K562 (cell line): ENCODE results near the gene GZF1. TPM values are rescaled to one million over a fixed set of nuclear protein-coding genes. Genes with fewer than 3 reads are reported as not detected.

ENCODE experiments used
- ATAC-seq: fragments of 200-7000 bp; cut with Tn5 transposase; 3 replicates; pipeline ENCODE4 v1.9.1; 2020; ENCODE audit warnings: moderate library complexity
- BruUV-seq: library from RNA; stranded (reverse); fragments of 400-500 nt; replicated peaks from 2 replicates; lab custom pipeline; 2021; lab: Mats Ljungman, UMichigan
- CTCF ChIA-PET: fragments of 300-600 bp; formaldehyde crosslinking; extraction: SDS; loops from one replicate; lab custom pipeline; 2021; ENCODE audit warnings: low intra/inter-chr PET ratio; lab: Yijun Ruan, JAX
- POLR2A ChIA-PET: fragments of 300-600, 350-650 bp; sonication (Branson Sonifier 250); formaldehyde crosslinking; extraction: SDS; loops from one replicate; lab custom pipeline; 2021; ENCODE audit warnings: antibody characterized with exemption, inconsistent platforms; lab: Yijun Ruan, JAX
- DNase-seq, 4 experiments: peaks; one replicate each; pipeline versions ENCODE4 v3.0.0 to v3.0.0-alpha.2; 2011 to 2018; ENCODE audit warnings: low spot score in 3 of 4, mixed read lengths in 3 of 4; ENCODE audit errors: extremely low read depth in 1 of 4
- FAIRE-seq: peaks from 2 replicates; lab custom pipeline; 2011; peaks lifted over from hg19 to GRCh38; lab: Jason Lieb, UNC
- H2AFZ ChIP-seq: 2 replicates; pipeline ENCODE4 v1.6.0; 2011; ENCODE audit warnings: low read depth, low read length, control low read depth, inconsistent platforms
- H3K27ac ChIP-seq: fragments of 200-600 bp; 3 replicates; pipeline ENCODE4 v1.8.0; 2011; ENCODE audit warnings: low read depth, mild to moderate bottlenecking, control low read depth, inconsistent platforms, low read length, moderate library complexity, mixed read lengths; ENCODE audit errors: extremely low read depth
- H3K27me3 ChIP-seq, 2 experiments: fragments of 300-600 bp in 1 of 2; 2 replicates in 1 of 2; 3 replicates in 1 of 2; pipeline versions ENCODE4 v1.6.0 to v1.8.0; 2011; ENCODE audit warnings: inconsistent platforms in 2 of 2, low read length in 2 of 2, mild to moderate bottlenecking in 1 of 2, mixed read lengths in 1 of 2, moderate library complexity in 1 of 2; ENCODE audit not compliant: control insufficient read depth in 2 of 2, insufficient read depth in 2 of 2
- H3K36me3 ChIP-seq: fragments of 300-600 bp; 3 replicates; pipeline ENCODE4 v1.8.0; 2011; ENCODE audit warnings: mild to moderate bottlenecking, low read length, inconsistent platforms; ENCODE audit not compliant: control insufficient read depth, insufficient read depth
- H3K4me1 ChIP-seq, 2 experiments: fragments of 200-600 bp in 1 of 2; replicated peaks in 1 of 2; 2 replicates in 1 of 2; 3 replicates in 1 of 2; pipeline versions ENCODE4 v1.5.1 to v1.8.0; 2011; ENCODE audit warnings: inconsistent platforms in 2 of 2, low read length in 2 of 2, mild to moderate bottlenecking in 1 of 2, mixed read lengths in 1 of 2, moderate library complexity in 1 of 2; ENCODE audit not compliant: control insufficient read depth in 2 of 2, insufficient read depth in 2 of 2
- H3K4me2 ChIP-seq: 2 replicates; pipeline ENCODE4 v1.6.1; 2011; ENCODE audit warnings: low read length, control low read depth, inconsistent platforms, mixed read lengths; ENCODE audit not compliant: insufficient read depth
- H3K4me3 ChIP-seq: fragments of 200-600 bp; sonication (generic), shearing (Covaris generic); 2 replicates; pipeline ENCODE4 v1.5.1; 2016; ENCODE audit warnings: control low read depth, inconsistent platforms
- H3K79me2 ChIP-seq: fragments of 200-600 bp; 3 replicates; pipeline ENCODE4 v1.8.0; 2011; ENCODE audit warnings: low read length, inconsistent platforms; ENCODE audit not compliant: control insufficient read depth, insufficient read depth
- H3K9ac ChIP-seq, 2 experiments: 2 replicates each; pipeline versions ENCODE4 v1.6.0 to v1.6.1; 2011; ENCODE audit warnings: low read depth in 2 of 2, low read length in 2 of 2, control low read depth in 1 of 2, inconsistent platforms in 1 of 2, mild to moderate bottlenecking in 1 of 2, mixed read lengths in 1 of 2; ENCODE audit not compliant: insufficient read depth in 1 of 2
- H3K9me1 ChIP-seq: one replicate; pipeline ENCODE4 v1.6.0; 2011; ENCODE audit warnings: inconsistent platforms, mild to moderate bottlenecking, low read length, moderate library complexity; ENCODE audit not compliant: control insufficient read depth, insufficient read depth
- H3K9me3 ChIP-seq: replicated peaks from 2 replicates; pipeline ENCODE4 v1.5.1; 2011; ENCODE audit warnings: low read depth, low read length, inconsistent platforms; ENCODE audit not compliant: control insufficient read depth, insufficient read depth
- H4K20me1 ChIP-seq: replicated peaks from 2 replicates; pipeline ENCODE4 v1.6.1; 2011; ENCODE audit warnings: low read length, inconsistent platforms, mixed read lengths; ENCODE audit not compliant: control insufficient read depth, insufficient read depth
- CBX5 ChIP-seq: IDR thresholded peaks from 2 replicates; pipeline ENCODE4 v1.6.1; 2014; ENCODE audit warnings: low read depth, borderline replicate concordance
- HNRNPL ChIP-seq: fragments of 200-400 bp; formaldehyde crosslinking; IDR thresholded peaks from 2 replicates; pipeline ENCODE4 v1.6.1; 2017; ENCODE audit warnings: low read depth, mild to moderate bottlenecking, low read length
- POLR2G ChIP-seq: fragments of 200-400 bp; formaldehyde crosslinking; IDR thresholded peaks from 2 replicates; pipeline ENCODE4 v1.6.1; 2017; ENCODE audit warnings: low read depth, mild to moderate bottlenecking, antibody characterized with exemption, low read length, moderate library complexity
- RBFOX2 ChIP-seq: fragments of 200-400 bp; formaldehyde crosslinking; IDR thresholded peaks from 2 replicates; pipeline ENCODE4 v1.6.1; 2017; ENCODE audit warnings: low read depth, mild to moderate bottlenecking, low read length, moderate library complexity
- SMAD4 ChIP-seq: fragments of 250-450 bp; sonication (Bioruptor Pico); conservative IDR thresholded peaks from 2 replicates; pipeline ENCODE4 v1.8.0; 2021; ENCODE audit warnings: inconsistent platforms, mild to moderate bottlenecking, moderate library complexity
- TCF3 ChIP-seq: sonication (generic); formaldehyde crosslinking; IDR thresholded peaks from 2 replicates; pipeline ENCODE4 v1.4.0; 2020; ENCODE audit warnings: mild to moderate bottlenecking, missing genetic modification reagents
- TFE3 ChIP-seq: fragments of 450-650 bp; formaldehyde crosslinking; IDR thresholded peaks from 2 replicates; pipeline ENCODE4 v1.4.0; 2020; ENCODE audit warnings: mild to moderate bottlenecking, mixed read lengths
- USF2 ChIP-seq: sonication (generic); formaldehyde crosslinking; IDR thresholded peaks from 2 replicates; pipeline ENCODE4 v1.5.0; 2020; ENCODE audit warnings: missing genetic modification reagents
- WGBS: fragments of 100-300 bp; shearing (Covaris generic); methylation state at CpG from one replicate; pipeline ENCODE4 v1.1.6; 2016; ENCODE audit warnings: low coverage, mixed read lengths; ENCODE audit not compliant: insufficient coverage; ENCODE audit errors: missing lambda C conversion rate; 5-methylcytosine and 5-hydroxymethylcytosine counted together
- in situ Hi-C: fragments of 300-500 bp; cut with MboI; formaldehyde crosslinking; loops from 4 replicates; pipeline ENCODE4 v1.15.0; 2018; ENCODE audit warnings: inconsistent platforms, mixed read lengths
- intact Hi-C: fragments of 100-400 bp; cut with micrococcal nuclease; formaldehyde crosslinking; loops from 2 replicates; pipeline ENCODE4 v1.14.2; 2022
- polyA plus RNA-seq, 8 experiments: library from polyadenylated mRNA; depleted of rRNA in 4 of 8; stranded (reverse) in 5 of 8; unstranded in 3 of 8; fragments of >200 nt; fragmentation: Nextera tagmentation in 2 of 8; fragmentation: Illumina TruSeq in 1 of 8; extraction: Ambion mirVana in 2 of 8; extraction: Trizol in 1 of 8; gene quantifications; 2 replicates each; pipeline versions ENCODE4 v1.2.1 to v1.2.3, GENCODE V29; 2011 to 2014; ENCODE audit warnings: inconsistent platforms in 1 of 8, missing spikeins in 1 of 8
- total RNA-seq, 7 experiments: library from RNA; depleted of rRNA in 6 of 7; stranded (reverse); fragments of >200 nt in 6 of 7; fragmentation: Illumina TruSeq in 2 of 7; extraction: Trizol in 2 of 7; gene quantifications; 2 replicates each; pipeline versions ENCODE4 v1.2.1 to v1.2.3, GENCODE V29; 2011 to 2021; ENCODE audit warnings: low replicate concordance in 1 of 7

Gene GZF1
- total and polyA plus RNA-seq, 9 of the 15 experiments (the other 6 are each of a cell fraction or from before 2014, with no cell fraction given), result 1.2 to 15.7 (median 7.4) TPM

- Histone ChIP-seq H4K20me1 (peaks cover 6% of the 10 kb centered on the region; the same call in 1 of the 2 replicates), H3K4me2 (no peak overlapping the region), H3K27me3 (no peaks in the 10 kb centered on the region), H3K27ac (no peak overlapping the region), H3K9ac (no peak overlapping the region), H3K79me2 (peaks cover 43% of the 10 kb centered on the region), H3K9me1 (no peaks in the 10 kb centered on the region), H3K4me1 (peaks cover 10 to 15% of the 10 kb centered on the region in 2 experiments; a peak in 4 of 5 replicates), H3K9me3 (no peaks in the 10 kb centered on the region)
- in situ Hi-C loops, result no loop called here
- ATAC-seq, result no peak; the same call in 2 of the 3 replicates
- FAIRE-seq, result no peak
- POLR2A ChIA-PET, result interaction anchor here (1.0 to 1.1 kb wide), 3 partner anchors 19 to 459 kb away, joined by 3 to 5 read pairs (median 3); partner anchors contain the start of gene NXT1
- CTCF ChIA-PET, result no interaction called here
- 87% methylated on average over 10 of the region's 14 CpGs for WGBS
- no peak for DNase-seq
- no peak for TF ChIP-seq CBX5
- no peak for TF ChIP-seq SMAD4 (CRISPR knock-in tag)
- no peak for TF ChIP-seq USF2
- TF ChIP-seq TFE3 (CRISPR knock-in tag), result no peak
- TF ChIP-seq POLR2G, result peak; percentile 58
- no peak for TF ChIP-seq HNRNPL
- 0 out of 2 replicates have a peak, but pooled peaks have one; percentile 20 for TF ChIP-seq RBFOX2
- no peak for TF ChIP-seq TCF3 (CRISPR knock-in tag)
- TF ChIP-seq, all 486 proteins: peak for 2
- peaks cover 99% of the 10 kb centered on the region for H3K36me3 ChIP-seq
- intact Hi-C loops, result no loop called here
- BruUV-seq, result no TSS peak
- H3K4me3 ChIP-seq, result no peak overlapping the region
- H2AFZ ChIP-seq, result no peak overlapping the region
Observed at GRCh38 chr20:23369072-23369823, 7.3 kb downstream of the GZF1 start.
